ENCODE measurements around the gene DCTN4.

DNA sequence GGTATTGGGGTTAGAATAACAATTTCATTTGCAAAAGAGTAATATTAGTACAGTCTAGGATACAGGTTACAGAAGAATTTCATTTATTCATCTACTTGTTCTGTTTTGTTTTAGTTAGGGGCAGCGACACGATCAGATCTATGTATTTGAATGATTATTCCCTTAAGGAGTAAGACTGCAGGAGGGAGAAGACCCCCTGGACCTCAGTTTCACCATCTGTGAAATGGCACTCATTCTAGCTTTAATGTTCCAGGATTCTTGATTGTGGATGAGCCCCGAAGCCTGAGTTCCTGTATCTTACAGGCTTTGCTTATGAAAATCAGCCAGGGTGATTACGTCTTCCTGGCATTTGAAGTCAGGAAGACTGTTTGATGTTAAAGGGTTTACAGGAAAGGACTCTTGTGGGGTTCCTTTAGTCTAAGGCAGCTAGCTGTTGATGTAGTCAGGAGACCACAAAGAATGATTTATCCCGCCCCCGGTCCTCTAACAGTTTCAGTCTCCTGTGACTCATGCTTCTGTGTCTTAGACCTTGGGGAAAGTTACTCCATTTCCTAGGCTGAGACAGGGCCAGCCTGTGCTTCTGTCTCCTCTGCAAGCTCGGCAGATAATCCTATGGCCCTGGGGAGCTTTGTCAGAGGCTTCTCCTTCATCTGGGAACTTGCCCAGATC lies 31.3 kb upstream of the DCTN4 start:
- TF ChIP-seq POLR2A (IDR thresholded peaks at IDR 0.05) = no peak
- TF ChIP-seq, protein P1, sequence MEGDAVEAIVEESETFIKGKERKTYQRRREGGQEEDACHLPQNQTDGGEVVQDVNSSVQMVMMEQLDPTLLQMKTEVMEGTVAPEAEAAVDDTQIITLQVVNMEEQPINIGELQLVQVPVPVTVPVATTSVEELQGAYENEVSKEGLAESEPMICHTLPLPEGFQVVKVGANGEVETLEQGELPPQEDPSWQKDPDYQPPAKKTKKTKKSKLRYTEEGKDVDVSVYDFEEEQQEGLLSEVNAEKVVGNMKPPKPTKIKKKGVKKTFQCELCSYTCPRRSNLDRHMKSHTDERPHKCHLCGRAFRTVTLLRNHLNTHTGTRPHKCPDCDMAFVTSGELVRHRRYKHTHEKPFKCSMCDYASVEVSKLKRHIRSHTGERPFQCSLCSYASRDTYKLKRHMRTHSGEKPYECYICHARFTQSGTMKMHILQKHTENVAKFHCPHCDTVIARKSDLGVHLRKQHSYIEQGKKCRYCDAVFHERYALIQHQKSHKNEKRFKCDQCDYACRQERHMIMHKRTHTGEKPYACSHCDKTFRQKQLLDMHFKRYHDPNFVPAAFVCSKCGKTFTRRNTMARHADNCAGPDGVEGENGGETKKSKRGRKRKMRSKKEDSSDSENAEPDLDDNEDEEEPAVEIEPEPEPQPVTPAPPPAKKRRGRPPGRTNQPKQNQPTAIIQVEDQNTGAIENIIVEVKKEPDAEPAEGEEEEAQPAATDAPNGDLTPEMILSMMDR (IDR thresholded peaks at IDR 0.05) = no peak
